Endothelial cell of umbilical vein (primary cell): Measurements from ENCODE around the gene NEO1. TPM values are rescaled to one million over a fixed set of nuclear protein-coding genes. Genes with fewer than 3 reads are reported as not detected.

Experiments used
- BruUV-seq: library from RNA; stranded (reverse); fragments of 400-500 nt; replicated peaks from 2 replicates; lab custom pipeline; 2021; lab: Mats Ljungman, UMichigan
- CTCF ChIA-PET: fragments of 300-600, 350-600 bp; sonication (Branson Sonifier 250); formaldehyde crosslinking; loops from one replicate; lab custom pipeline; 2021; ENCODE audit warnings: antibody characterized with exemption, inconsistent platforms; lab: Charles Lee
- POLR2A ChIA-PET: fragments of 300-600, 350-600 bp; sonication (Branson Sonifier 250); formaldehyde crosslinking; loops from one replicate; lab custom pipeline; 2021; ENCODE audit warnings: antibody characterized with exemption, inconsistent platforms; lab: Charles Lee
- DNase-seq: peaks from one replicate; pipeline ENCODE4 v3.0.0-alpha.2; 2011; ENCODE audit warnings: low read depth, low spot score
- FAIRE-seq: peaks from 2 replicates; lab custom pipeline; 2011; peaks lifted over from hg19 to GRCh38; lab: Jason Lieb, UNC
- H2AFZ ChIP-seq: 2 replicates; pipeline ENCODE4 v1.6.0; 2012; ENCODE audit warnings: low read depth, low read length, control low read depth, inconsistent platforms
- H3K27ac ChIP-seq: 2 replicates; pipeline ENCODE4 v1.5.1; 2011; ENCODE audit warnings: low read depth, mild to moderate bottlenecking, control low read depth, low read length, moderate library complexity; ENCODE audit not compliant: insufficient read depth
- H3K27me3 ChIP-seq, 2 experiments: 2 replicates each; pipeline versions ENCODE4 v1.6.0 to v1.6.1; 2011; ENCODE audit warnings: low read length in 2 of 2, mixed read lengths in 1 of 2; ENCODE audit not compliant: control insufficient read depth in 2 of 2, insufficient read depth in 2 of 2
- H3K36me3 ChIP-seq, 2 experiments: 2 replicates in 1 of 2; 3 replicates in 1 of 2; pipeline ENCODE4 v1.5.1; 2011; ENCODE audit warnings: low read length in 2 of 2, mild to moderate bottlenecking in 1 of 2, moderate library complexity in 1 of 2; ENCODE audit not compliant: control insufficient read depth in 2 of 2, insufficient read depth in 2 of 2; ENCODE audit errors: extremely low read depth in 1 of 2
- H3K4me1 ChIP-seq: 3 replicates; pipeline ENCODE4 v1.5.1; 2011; ENCODE audit warnings: mild to moderate bottlenecking, low read length; ENCODE audit not compliant: control insufficient read depth, insufficient read depth; ENCODE audit errors: extremely low read depth
- H3K4me2 ChIP-seq: 2 replicates; pipeline ENCODE4 v1.6.1; 2011; ENCODE audit warnings: low read length, control low read depth, mixed read lengths; ENCODE audit not compliant: insufficient read depth
- H3K4me3 ChIP-seq, 3 experiments: fragments of 200-600 bp in 1 of 3; sonication (generic), shearing (Covaris generic) in 1 of 3; replicated peaks in 1 of 3; 2 replicates each; pipeline ENCODE4 v1.5.1; 2011 to 2016; ENCODE audit warnings: control low read depth in 3 of 3, low read length in 3 of 3, mild to moderate bottlenecking in 2 of 3, inconsistent platforms in 1 of 3, low read depth in 1 of 3, moderate library complexity in 1 of 3; ENCODE audit not compliant: insufficient read depth in 1 of 3
- H3K79me2 ChIP-seq: 2 replicates; pipeline ENCODE4 v1.6.0; 2012; ENCODE audit warnings: low read length, inconsistent platforms; ENCODE audit not compliant: control insufficient read depth, insufficient read depth
- H3K9ac ChIP-seq: replicated peaks from 2 replicates; pipeline ENCODE3; 2011; ENCODE audit warnings: low read length, control low read depth; ENCODE audit not compliant: insufficient read depth; ENCODE audit errors: extremely low read depth
- H3K9me1 ChIP-seq: replicated peaks from 3 replicates; pipeline ENCODE4 v1.6.0; 2011; ENCODE audit warnings: mild to moderate bottlenecking, low read length; ENCODE audit not compliant: control insufficient read depth, insufficient read depth; ENCODE audit errors: extremely low read depth
- H3K9me3 ChIP-seq: replicated peaks from 2 replicates; pipeline ENCODE4 v1.5.1; 2012; ENCODE audit warnings: low read length, inconsistent platforms; ENCODE audit not compliant: control insufficient read depth, insufficient read depth
- H4K20me1 ChIP-seq: replicated peaks from 2 replicates; pipeline ENCODE3; 2011; ENCODE audit warnings: mild to moderate bottlenecking, low read length; ENCODE audit not compliant: control insufficient read depth, insufficient read depth; ENCODE audit errors: extremely low read depth
- CTCF ChIP-seq, 2 donors: IDR thresholded peaks; 1 replicate in 1 of 2; 2 replicates in 1 of 2; pipeline ENCODE4 v1.5.1; 2011; ENCODE audit warnings: low read length in 2 of 2, mild to moderate bottlenecking in 2 of 2, moderate library complexity in 2 of 2, control low read depth in 1 of 2, inconsistent platforms in 1 of 2, low read depth in 1 of 2; ENCODE audit not compliant: insufficient read depth in 1 of 2; ENCODE audit errors: extremely low read depth in 1 of 2
- EZH2 ChIP-seq: IDR thresholded peaks from 2 replicates; pipeline ENCODE4 v1.6.1; 2012; ENCODE audit warnings: borderline replicate concordance, low read depth, mild to moderate bottlenecking, moderate library complexity, low read length, inconsistent platforms; ENCODE audit not compliant: severe bottlenecking
- FOS ChIP-seq: IDR thresholded peaks from 2 replicates; pipeline ENCODE4 v1.6.1; 2011; ENCODE audit warnings: mild to moderate bottlenecking, low read length, moderate library complexity, borderline replicate concordance; ENCODE audit not compliant: insufficient read depth
- GATA2 ChIP-seq: IDR thresholded peaks from 2 replicates; pipeline ENCODE4 v1.7.0; 2011; ENCODE audit warnings: low read depth, mild to moderate bottlenecking, moderate library complexity, mixed read lengths, low read length; ENCODE audit not compliant: insufficient read length, insufficient read depth
- JUN ChIP-seq: IDR thresholded peaks from 2 replicates; pipeline ENCODE4 v1.6.1; 2011; ENCODE audit warnings: borderline replicate concordance, low read depth; ENCODE audit not compliant: insufficient read length, insufficient read depth
- MAX ChIP-seq: IDR thresholded peaks from 2 replicates; pipeline ENCODE4 v1.6.1; 2011; ENCODE audit not compliant: insufficient read depth, insufficient read length
- MYC ChIP-seq: IDR thresholded peaks from one replicate; pipeline ENCODE4 v1.6.1; 2011; ENCODE audit warnings: mild to moderate bottlenecking, low read depth, low read length
- POLR2A ChIP-seq: IDR thresholded peaks from 2 replicates; pipeline ENCODE4 v1.6.1; 2012; ENCODE audit warnings: low read depth, mild to moderate bottlenecking, control low read depth, low read length
- POLR2AphosphoS5 ChIP-seq: IDR thresholded peaks from 2 replicates; pipeline ENCODE4 v1.6.1; 2012; ENCODE audit warnings: low read depth, mild to moderate bottlenecking, control low read depth, low read length, moderate library complexity; ENCODE audit not compliant: insufficient read depth
- dilution Hi-C: fragments of 300-500 bp; cut with MboI; formaldehyde crosslinking; loops from one replicate; pipeline ENCODE4 v1.15.0; 2019; ENCODE audit warnings: low sequenced_read_pairs; ENCODE audit not compliant: extremely low pct_ligation_motif_present
- intact Hi-C: fragments of 100-400 bp; cut with micrococcal nuclease; formaldehyde crosslinking; loops from one replicate; pipeline ENCODE4 v1.10.0; 2022
- polyA plus RNA-seq, 4 experiments: library from polyadenylated mRNA; depleted of rRNA in 3 of 4; stranded (reverse) in 3 of 4; unstranded in 1 of 4; fragments of >200 nt; gene quantifications; 2 replicates each; pipeline versions ENCODE4 v1.2.1 to v1.2.3, GENCODE V29; 2011 to 2012; ENCODE audit warnings: missing spikeins in 1 of 4
- total RNA-seq: library from RNA; stranded (reverse); gene quantifications from 2 replicates; pipeline ENCODE4 v1.2.3, GENCODE V29; 2021

Gene NEO1
- total and polyA plus RNA-seq, 2 donors (not counting 3 experiments of a cell fraction or from before 2014, with no cell fraction given): 0.12 to 0.35 TPM

GRCh38 chr15:73346735-73347312 is 294.6 kb downstream of the NEO1 start:
- POLR2A ChIA-PET: no interaction called here
- H3K4me2 ChIP-seq: no peak overlapping the region
- intact Hi-C loops: no loop called here
- no peak for FAIRE-seq
- BruUV-seq: no TSS peak
- H3K9me3 ChIP-seq: no peaks in the 10 kb centered on the region
- H3K4me3 ChIP-seq: no peak overlapping the region
- dilution Hi-C loops: no loop called here
- H3K9ac ChIP-seq: no peak overlapping the region
- no peaks in the 10 kb centered on the region for H4K20me1 ChIP-seq
- H3K79me2 ChIP-seq: no peaks in the 10 kb centered on the region
- TF ChIP-seq MYC (no peak), MAX (no peak), GATA2 (no peak), POLR2AphosphoS5 (no peak), EZH2 (no peak), JUN (no peak), POLR2A (no peak), FOS (no peak), CTCF (IDR thresholded peaks at IDR 0.05; ENCODE audit: extremely low read depth in 1 of 2, insufficient read depth in 1 of 2, low read depth in 1 of 2, low read length in 2 of 2) (no peak)
- no peak overlapping the region for H3K27ac ChIP-seq
- no peak overlapping the region for H2AFZ ChIP-seq
- no peaks in the 10 kb centered on the region for H3K36me3 ChIP-seq
- H3K27me3 ChIP-seq: no peaks in the 10 kb centered on the region
- peak; percentile 21 for DNase-seq
- no peaks in the 10 kb centered on the region for H3K9me1 ChIP-seq
- CTCF ChIA-PET: interaction anchor here (1.1 to 1.3 kb wide), 2 partner anchors 15 to 73 kb away, joined by 3 to 4 read pairs; no protein-coding TSS in a partner anchor
- H3K4me1 ChIP-seq: no peaks in the 10 kb centered on the region
